Astrocyte (in vitro differentiated cells and primary cell): ENCODE measurements around the gene AQP5. TPM values are rescaled to one million over a fixed set of nuclear protein-coding genes. Genes with fewer than 3 reads are reported as not detected.

ENCODE experiments used
- DNase-seq: peaks from one replicate; pipeline ENCODE4 v3.0.0-alpha.2; 2010; ENCODE audit warnings: low read depth
- FAIRE-seq: peaks from 2 replicates; lab custom pipeline; 2011; peaks lifted over from hg19 to GRCh38; lab: Jason Lieb, UNC
- H2AFZ ChIP-seq: 2 replicates; pipeline ENCODE4 v1.6.0; 2012; ENCODE audit warnings: low read depth, low read length, inconsistent platforms
- H3K27ac ChIP-seq: 2 replicates; pipeline ENCODE4 v1.5.1; 2011; ENCODE audit warnings: low read depth, low read length, inconsistent platforms
- H3K27me3 ChIP-seq: 2 replicates; pipeline ENCODE4 v1.6.0; 2011; ENCODE audit warnings: low read length, inconsistent platforms; ENCODE audit not compliant: insufficient read depth
- H3K36me3 ChIP-seq: 2 replicates; pipeline ENCODE4 v1.5.1; 2011; ENCODE audit warnings: low read length, inconsistent platforms; ENCODE audit not compliant: insufficient read depth
- H3K4me1 ChIP-seq: 2 replicates; pipeline ENCODE4 v1.5.1; 2011; ENCODE audit warnings: low read length, inconsistent platforms; ENCODE audit not compliant: insufficient read depth
- H3K4me2 ChIP-seq: 2 replicates; pipeline ENCODE4 v1.6.0; 2012; ENCODE audit warnings: low read length, inconsistent platforms
- H3K4me3 ChIP-seq: 2 replicates; pipeline ENCODE4 v1.5.1; 2011; ENCODE audit warnings: low read depth, mild to moderate bottlenecking, low read length, inconsistent platforms; ENCODE audit not compliant: insufficient read depth
- H3K79me2 ChIP-seq: 2 replicates; pipeline ENCODE4 v1.6.0; 2012; ENCODE audit warnings: mild to moderate bottlenecking, low read length, inconsistent platforms; ENCODE audit not compliant: insufficient read depth
- H3K9ac ChIP-seq: 2 replicates; pipeline ENCODE4 v1.6.0; 2012; ENCODE audit warnings: mild to moderate bottlenecking, low read length, inconsistent platforms
- H3K9me3 ChIP-seq: 2 replicates; pipeline ENCODE4 v1.5.1; 2012; ENCODE audit warnings: low read depth, mild to moderate bottlenecking, low read length, inconsistent platforms; ENCODE audit not compliant: insufficient read depth
- H4K20me1 ChIP-seq: 2 replicates; pipeline ENCODE4 v1.6.0; 2012; ENCODE audit warnings: low read length, inconsistent platforms; ENCODE audit not compliant: insufficient read depth
- H3K27ac Mint-ChIP-seq: one replicate; pipeline ENCODE4 v1.8.0; 2021; ENCODE audit warnings: mild to moderate bottlenecking, mixed read lengths; ENCODE audit not compliant: unreplicated experiment
- H3K27me3 Mint-ChIP-seq: one replicate; pipeline ENCODE4 v1.8.0; 2021; ENCODE audit warnings: low read depth, mixed read lengths; ENCODE audit not compliant: unreplicated experiment
- H3K36me3 Mint-ChIP-seq: one replicate; pipeline ENCODE4 v1.8.0; 2021; ENCODE audit warnings: low read depth, mixed read lengths; ENCODE audit not compliant: unreplicated experiment
- H3K4me1 Mint-ChIP-seq: one replicate; pipeline ENCODE4 v1.8.0; 2021; ENCODE audit warnings: low read depth, mixed read lengths; ENCODE audit not compliant: unreplicated experiment
- H3K4me3 Mint-ChIP-seq: one replicate; pipeline ENCODE4 v1.8.0; 2021; ENCODE audit warnings: mild to moderate bottlenecking, moderate library complexity, mixed read lengths; ENCODE audit not compliant: unreplicated experiment
- H3K9me3 Mint-ChIP-seq: one replicate; pipeline ENCODE4 v1.8.0; 2021; ENCODE audit warnings: mild to moderate bottlenecking, mixed read lengths; ENCODE audit not compliant: unreplicated experiment
- CTCF ChIP-seq: IDR thresholded peaks from 2 replicates; pipeline ENCODE4 v1.5.1; 2011; ENCODE audit warnings: low read depth, mild to moderate bottlenecking, inconsistent platforms, low read length, moderate library complexity; ENCODE audit not compliant: insufficient read depth
- EZH2 ChIP-seq: IDR thresholded peaks from 2 replicates; pipeline ENCODE4 v1.6.1; 2012; ENCODE audit warnings: mild to moderate bottlenecking, low read length, inconsistent platforms; ENCODE audit not compliant: insufficient read depth
- total RNA-seq: library from RNA; stranded (reverse); gene quantifications from 2 replicates; pipeline ENCODE4 v1.2.1, GENCODE V29; 2021

AQP5 gene
- total RNA-seq, 1 donor from 2014 or later = not detected

DNA sequence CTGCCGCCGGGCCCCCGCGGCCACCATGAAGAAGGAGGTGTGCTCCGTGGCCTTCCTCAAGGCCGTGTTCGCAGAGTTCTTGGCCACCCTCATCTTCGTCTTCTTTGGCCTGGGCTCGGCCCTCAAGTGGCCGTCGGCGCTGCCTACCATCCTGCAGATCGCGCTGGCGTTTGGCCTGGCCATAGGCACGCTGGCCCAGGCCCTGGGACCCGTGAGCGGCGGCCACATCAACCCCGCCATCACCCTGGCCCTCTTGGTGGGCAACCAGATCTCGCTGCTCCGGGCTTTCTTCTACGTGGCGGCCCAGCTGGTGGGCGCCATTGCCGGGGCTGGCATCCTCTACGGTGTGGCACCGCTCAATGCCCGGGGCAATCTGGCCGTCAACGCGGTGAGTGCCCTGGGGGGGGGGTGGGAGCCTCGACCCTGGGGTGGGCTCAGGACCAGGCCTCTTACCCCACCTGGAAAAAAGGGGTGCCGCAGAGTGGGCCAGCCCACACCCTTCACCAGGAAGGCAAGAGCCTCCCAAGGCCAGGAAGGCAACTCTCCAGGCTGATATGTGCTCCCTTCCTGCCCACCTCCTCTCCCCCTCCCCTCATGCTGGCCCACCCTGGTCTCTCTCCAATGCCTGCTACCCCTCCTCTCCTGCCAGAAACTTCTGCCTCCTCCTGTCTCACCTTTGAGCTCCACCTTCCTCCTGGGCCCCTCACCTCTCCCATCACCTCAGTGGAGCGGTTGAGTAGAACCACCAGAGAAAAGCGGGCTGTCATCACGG, 507 bp downstream of the AQP5 start:
- H3K27me3 Mint-ChIP-seq = peaks cover 73% of the 10 kb centered on the region
- H3K9me3 Mint-ChIP-seq = peaks cover 2% of the 10 kb centered on the region
- H2AFZ ChIP-seq = no peak overlapping the region
- H3K27ac ChIP-seq = no peak overlapping the region
- peaks cover 11% of the 10 kb centered on the region for H3K36me3 Mint-ChIP-seq
- no peak overlapping the region for H3K4me2 ChIP-seq
- DNase-seq (no peak), FAIRE-seq (no peak)
- H3K4me1 Mint-ChIP-seq = peaks cover 11% of the 10 kb centered on the region
- H4K20me1 ChIP-seq = peaks cover 4% of the 10 kb centered on the region
- no peak overlapping the region for H3K4me3 ChIP-seq
- H3K27ac Mint-ChIP-seq = no peak overlapping the region
- peaks cover 27% of the 10 kb centered on the region for H3K27me3 ChIP-seq
- no peak overlapping the region for H3K4me3 Mint-ChIP-seq
- no peaks in the 10 kb centered on the region for H3K36me3 ChIP-seq
- TF ChIP-seq EZH2 (peak; percentile 45), CTCF (no peak)
- H3K79me2 ChIP-seq = no peaks in the 10 kb centered on the region
- no peak overlapping the region for H3K9ac ChIP-seq
- no peaks in the 10 kb centered on the region for H3K9me3 ChIP-seq
- H3K4me1 ChIP-seq = peaks cover 12% of the 10 kb centered on the region

DNA sequence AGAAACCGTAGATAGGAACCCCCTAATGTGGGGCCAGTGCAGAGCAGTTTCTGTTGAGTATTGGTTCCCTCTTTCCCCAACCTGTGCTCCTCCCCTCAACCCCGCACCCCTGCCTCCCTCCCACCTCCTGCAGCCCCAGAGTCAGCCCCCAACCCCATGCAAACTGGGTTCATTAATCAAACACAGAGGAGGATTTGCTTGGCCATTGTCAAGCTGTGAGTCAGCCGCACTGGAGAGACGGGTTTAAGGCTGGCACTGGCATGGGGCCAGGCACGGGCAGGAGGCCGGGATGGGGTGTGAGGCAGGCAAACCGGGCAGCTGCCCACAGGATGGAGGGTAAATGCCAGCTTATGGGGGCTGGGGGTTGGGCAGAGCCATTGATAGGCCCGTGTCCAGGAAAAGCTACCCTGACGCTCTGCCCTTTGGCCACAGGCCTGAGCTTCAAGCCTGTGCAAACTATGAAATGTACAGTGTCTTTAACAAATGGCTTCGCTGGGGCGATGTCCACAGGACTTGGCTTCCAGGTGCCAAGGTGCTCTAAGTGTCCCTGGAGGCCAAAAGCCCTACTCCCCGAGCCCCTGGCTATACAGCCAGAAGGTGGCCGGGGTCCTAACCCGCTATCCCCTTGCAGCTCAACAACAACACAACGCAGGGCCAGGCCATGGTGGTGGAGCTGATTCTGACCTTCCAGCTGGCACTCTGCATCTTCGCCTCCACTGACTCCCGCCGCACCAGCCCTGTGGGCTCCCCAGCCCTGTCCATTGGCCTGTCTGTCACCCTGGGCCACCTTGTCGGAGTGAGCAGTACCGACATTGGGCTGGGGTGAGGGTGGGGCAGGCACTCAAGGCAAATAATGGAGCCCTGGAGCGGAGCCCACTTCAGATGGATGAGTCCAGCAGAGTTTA, 1.4 kb downstream of the AQP5 start:
- no peak overlapping the region for H2AFZ ChIP-seq
- no peak overlapping the region for H3K4me3 ChIP-seq
- Mint-ChIP-seq H3K27me3 (peaks cover 67% of the 10 kb centered on the region), H3K4me3 (no peak overlapping the region), H3K27ac (no peak overlapping the region), H3K36me3 (peaks cover 11% of the 10 kb centered on the region), H3K4me1 (peaks cover 11% of the 10 kb centered on the region), H3K9me3 (peaks cover 2% of the 10 kb centered on the region)
- no peak overlapping the region for H3K9ac ChIP-seq
- TF ChIP-seq CTCF (no peak), EZH2 (no peak)
- H4K20me1 ChIP-seq = peaks cover 4% of the 10 kb centered on the region
- no peaks in the 10 kb centered on the region for H3K79me2 ChIP-seq
- peaks cover 22% of the 10 kb centered on the region for H3K27me3 ChIP-seq
- FAIRE-seq (no peak), DNase-seq (no peak)
- H3K36me3 ChIP-seq = no peaks in the 10 kb centered on the region
- H3K9me3 ChIP-seq = no peaks in the 10 kb centered on the region
- peaks cover 15% of the 10 kb centered on the region for H3K4me1 ChIP-seq
- peak overlapping the region; percentile 5 for H3K4me2 ChIP-seq
- H3K27ac ChIP-seq = no peak overlapping the region
